ENCODE data around the gene ANGPTL1.

ANGPTL1 gene

GRCh38 chr1:178871551-178872320 is 859 bp upstream of the ANGPTL1 start:
- no peak for TF ChIP-seq CTCF (IDR thresholded peaks at IDR 0.05; ENCODE audit: control insufficient read depth, insufficient read depth, low read depth, low read length, missing control alignments)
- no peak overlapping the region for H3K4me3 ChIP-seq (ENCODE audit: control insufficient read depth, low read depth, low read length)
- no peak for DNase-seq (ENCODE audit: low read depth)

GRCh38 chr1:178870221-178870620 is 656 bp downstream of the ANGPTL1 start:
- no peak for TF ChIP-seq CTCF (IDR thresholded peaks at IDR 0.05; ENCODE audit: control insufficient read depth, insufficient read depth, low read depth, low read length, missing control alignments)
- DNase-seq (ENCODE audit: low read depth): no peak
- no peak overlapping the region for H3K4me3 ChIP-seq (ENCODE audit: control insufficient read depth, low read depth, low read length)

GRCh38 chr1:178869119-178869697 is 1.7 kb downstream of the ANGPTL1 start:
- DNase-seq (ENCODE audit: low read depth): peak; percentile 59
- TF ChIP-seq CTCF (IDR thresholded peaks at IDR 0.05; ENCODE audit: control insufficient read depth, insufficient read depth, low read depth, low read length, missing control alignments): no peak
- no peak overlapping the region for H3K4me3 ChIP-seq (ENCODE audit: control insufficient read depth, low read depth, low read length)

- H3K4me3 ChIP-seq (ENCODE audit: control insufficient read depth, low read depth, low read length): no peak overlapping the region
- TF ChIP-seq CTCF (IDR thresholded peaks at IDR 0.05; ENCODE audit: control insufficient read depth, insufficient read depth, low read depth, low read length, missing control alignments): no peak
- DNase-seq (ENCODE audit: low read depth): no peak
These were observed 2.2 kb downstream of the ANGPTL1 start for GRCh38 chr1:178868706-178869105.

- TF ChIP-seq CTCF (IDR thresholded peaks at IDR 0.05; ENCODE audit: control insufficient read depth, insufficient read depth, low read depth, low read length, missing control alignments): no peak
- DNase-seq (ENCODE audit: low read depth): no peak
- peak overlapping the region; percentile 15 for H3K4me3 ChIP-seq (ENCODE audit: control insufficient read depth, low read depth, low read length)
These were observed 3.2 kb downstream of the ANGPTL1 start for GRCh38 chr1:178867670-178868069.

GRCh38 chr1:178864326-178864725 is 6.6 kb downstream of the ANGPTL1 start:
- DNase-seq (ENCODE audit: low read depth): no peak
- no peak for TF ChIP-seq CTCF (IDR thresholded peaks at IDR 0.05; ENCODE audit: control insufficient read depth, insufficient read depth, low read depth, low read length, missing control alignments)
- H3K4me3 ChIP-seq (ENCODE audit: control insufficient read depth, low read depth, low read length): no peak overlapping the region

Measured in AG09309 (cell line).